Activated CD8-positive, alpha-beta memory T cell treated with anti-CD3 and anti-CD28 coated beads for 4 hours (primary cell): ENCODE measurements around the gene VANGL1.

Experiments
- DNase-seq, 2 donors: peaks; one replicate each; pipeline ENCODE4 v3.0.0-alpha.2; 2020; ENCODE audit warnings: low read depth in 2 of 2

Gene VANGL1

DNA sequence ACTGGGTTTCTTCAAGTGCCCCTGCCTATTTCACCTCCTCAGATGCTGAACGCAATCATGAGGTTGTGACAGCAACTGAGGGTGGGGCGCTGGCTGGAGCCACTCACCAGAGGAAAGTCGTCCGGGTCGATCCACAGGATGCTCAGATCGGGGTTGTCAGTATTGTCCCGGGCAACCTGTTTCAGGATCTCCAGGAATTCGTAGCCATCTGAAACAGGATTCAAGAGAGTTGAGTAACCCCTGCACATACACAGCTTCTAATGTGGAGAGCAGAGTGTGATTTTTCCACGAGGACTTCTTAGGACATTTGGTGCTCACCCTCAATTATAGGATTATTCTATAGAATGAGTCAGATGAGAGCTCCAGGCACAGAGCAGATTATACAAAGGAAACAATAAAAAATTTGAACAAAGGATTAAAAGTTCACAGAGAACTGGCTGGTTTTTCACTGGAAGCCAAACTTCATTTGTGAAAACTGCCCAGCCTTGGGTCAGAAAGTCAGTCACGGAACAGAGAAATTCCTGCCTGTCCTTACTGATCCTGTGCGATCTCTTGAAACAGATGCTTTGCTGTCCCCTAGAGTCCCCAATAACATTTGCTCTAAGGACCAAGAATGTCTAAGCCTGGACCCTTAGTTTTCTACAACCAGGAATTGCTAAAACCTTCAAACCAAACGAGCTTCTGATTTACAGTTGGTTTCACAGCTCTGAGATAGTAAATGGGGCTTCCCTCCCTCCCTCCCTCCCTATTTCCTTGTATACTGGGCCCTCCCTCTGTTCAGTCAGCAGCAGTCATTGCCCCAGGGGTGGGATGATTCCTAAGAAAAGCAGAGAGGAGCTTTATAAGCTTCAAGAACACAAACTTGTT is 63.5 kb downstream of the VANGL1 start:
- no peak for DNase-seq

DNA sequence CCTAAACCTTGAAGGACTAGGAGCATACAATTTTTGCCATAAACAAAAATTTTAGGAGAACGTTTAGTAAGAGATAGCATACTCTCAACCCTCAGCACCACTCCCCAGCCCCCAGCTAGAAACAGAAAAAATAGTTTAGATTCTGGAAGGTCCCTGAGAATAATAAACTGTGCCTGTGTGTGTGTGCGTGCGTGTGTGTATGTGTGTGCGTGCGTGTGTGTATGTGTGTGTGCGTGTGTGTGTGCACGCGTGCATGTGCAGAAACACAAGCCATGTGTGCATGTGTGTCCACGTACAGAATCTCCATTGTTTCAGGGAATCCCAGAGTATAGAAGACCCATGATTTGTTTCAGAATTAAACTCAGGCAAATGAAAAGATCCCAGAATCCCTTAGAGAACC is 64.2 kb downstream of the VANGL1 start:
- no peak for DNase-seq

DNA sequence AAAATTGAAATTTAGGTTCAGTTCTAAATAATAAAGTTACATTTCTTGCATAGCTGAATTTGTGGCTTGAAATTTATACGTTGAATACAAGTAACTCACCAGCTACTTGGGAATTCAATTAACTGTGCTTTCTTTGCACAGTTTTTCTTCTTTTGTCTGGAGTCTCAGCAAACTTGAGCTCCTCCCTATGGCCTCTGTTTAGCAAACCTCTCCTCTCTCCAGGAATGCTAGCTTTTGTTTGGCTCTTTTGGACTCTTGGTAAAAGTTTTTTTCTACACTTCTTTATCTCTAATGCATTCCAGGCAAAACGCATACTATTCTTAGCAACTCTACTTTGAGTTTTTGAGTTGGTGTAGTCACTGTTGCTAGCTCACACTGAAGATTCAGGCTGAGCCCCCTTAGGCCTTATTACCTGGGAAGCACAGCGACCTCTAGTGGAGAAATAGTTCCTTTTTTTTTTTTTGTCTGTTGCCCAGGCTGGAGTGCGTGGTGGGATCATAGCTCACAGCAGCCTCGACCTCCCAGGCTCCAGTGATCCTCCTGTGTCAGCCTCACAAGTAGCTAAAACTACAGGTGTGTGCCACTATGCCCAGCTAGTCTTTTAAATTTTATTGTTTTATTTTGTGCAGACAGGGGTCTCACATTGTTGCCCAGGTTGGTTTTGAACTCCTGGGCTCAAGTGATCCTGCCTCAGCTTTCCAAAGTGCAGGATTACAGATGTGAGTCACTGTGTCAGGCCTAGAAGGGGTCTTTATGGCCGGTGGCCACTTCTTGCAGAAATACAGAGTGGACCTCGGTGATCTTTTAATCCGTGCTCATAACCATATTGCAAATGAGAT is 65.0 kb downstream of the VANGL1 start:
- no peak for DNase-seq

DNA sequence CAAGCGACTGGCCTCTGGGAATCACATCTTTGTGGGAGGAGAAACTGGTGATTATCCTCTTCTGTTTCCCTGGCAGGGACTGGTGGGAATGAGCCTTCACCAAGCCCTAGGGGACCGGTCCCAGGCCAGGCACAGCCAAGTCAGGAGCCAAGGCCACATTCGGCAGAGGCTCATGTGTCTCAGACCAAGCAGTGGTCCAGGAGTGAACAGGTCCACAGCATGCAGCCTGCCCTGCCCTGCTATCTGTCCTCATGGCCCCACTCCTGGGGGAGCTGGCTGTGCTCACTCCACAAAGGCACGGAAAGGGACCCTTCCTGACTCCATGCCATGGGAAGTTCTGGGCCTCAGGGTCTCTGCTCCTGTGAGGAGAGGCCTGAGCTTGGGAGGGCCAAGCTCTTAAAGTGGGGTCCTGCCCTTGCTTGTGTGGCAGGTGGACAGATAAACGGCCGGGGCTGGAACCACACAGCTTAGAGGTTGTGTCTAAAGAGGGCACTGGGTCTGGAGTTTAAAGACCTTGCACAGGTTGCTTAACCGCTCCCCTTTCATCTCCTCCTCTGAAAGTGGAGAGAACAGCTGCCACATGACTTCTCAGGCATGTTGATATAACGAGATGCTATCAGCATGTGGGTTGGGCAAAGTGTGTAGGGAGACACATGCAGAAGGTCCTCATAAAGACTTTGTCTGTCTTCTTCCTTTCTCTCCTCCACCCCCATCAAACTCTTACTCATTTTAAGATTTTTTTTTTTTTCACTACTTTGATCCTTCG is 69.3 kb downstream of the VANGL1 start:
- DNase-seq, result no peak

DNA sequence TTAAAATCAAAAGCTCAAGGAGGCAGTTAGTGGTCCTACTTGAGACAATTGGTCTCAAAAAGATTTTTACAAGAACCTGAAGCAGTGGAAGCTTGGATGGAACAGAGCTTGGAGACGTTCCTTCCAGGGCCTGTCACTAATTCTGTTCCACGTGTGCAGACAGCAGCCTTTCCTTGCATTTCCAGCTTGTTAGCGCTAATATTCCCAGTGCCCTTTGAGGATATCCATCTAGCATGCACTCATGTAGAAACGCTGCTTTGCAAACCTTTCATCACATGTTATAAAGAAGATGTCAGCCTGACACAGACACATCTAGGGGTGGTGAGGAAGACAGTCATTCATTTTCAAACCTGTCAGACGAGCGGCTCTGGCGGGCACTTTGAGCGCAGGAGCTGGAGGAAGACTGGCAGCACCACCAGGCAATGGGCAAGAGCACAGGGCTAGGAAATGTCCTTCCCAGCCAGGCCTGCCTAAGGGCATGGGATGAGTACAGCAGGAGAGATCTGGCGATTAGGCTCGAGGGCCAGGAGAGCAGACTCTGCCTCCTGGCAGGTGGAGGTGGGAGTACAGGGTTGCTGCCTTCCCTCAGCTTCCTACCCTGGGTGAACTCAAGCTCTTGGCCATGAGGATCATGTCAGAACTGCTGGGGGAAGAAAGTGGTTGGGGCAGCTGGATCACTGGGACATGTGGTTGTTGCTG is 71.3 kb downstream of the VANGL1 start:
- no peak for DNase-seq

DNA sequence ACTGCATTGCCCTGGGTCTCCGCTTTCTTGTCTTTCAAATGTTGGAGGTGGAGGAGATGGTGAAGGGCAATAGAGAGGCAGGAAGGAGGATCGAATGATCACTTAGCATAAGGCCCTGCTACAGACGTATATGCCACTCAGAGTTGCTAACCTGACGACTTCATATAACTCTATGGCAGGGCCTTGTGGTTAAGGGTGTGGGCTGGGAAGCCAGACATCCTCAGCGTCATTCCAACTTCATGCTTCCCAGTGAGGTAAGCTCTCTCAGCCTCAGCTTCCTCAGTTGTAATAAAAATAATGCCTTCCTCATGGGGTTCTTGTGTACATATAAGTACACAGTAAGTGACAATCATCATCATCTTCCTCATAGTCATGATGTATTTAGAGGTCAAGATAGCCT is 72.1 kb downstream of the VANGL1 start:
- no peak for DNase-seq

DNA sequence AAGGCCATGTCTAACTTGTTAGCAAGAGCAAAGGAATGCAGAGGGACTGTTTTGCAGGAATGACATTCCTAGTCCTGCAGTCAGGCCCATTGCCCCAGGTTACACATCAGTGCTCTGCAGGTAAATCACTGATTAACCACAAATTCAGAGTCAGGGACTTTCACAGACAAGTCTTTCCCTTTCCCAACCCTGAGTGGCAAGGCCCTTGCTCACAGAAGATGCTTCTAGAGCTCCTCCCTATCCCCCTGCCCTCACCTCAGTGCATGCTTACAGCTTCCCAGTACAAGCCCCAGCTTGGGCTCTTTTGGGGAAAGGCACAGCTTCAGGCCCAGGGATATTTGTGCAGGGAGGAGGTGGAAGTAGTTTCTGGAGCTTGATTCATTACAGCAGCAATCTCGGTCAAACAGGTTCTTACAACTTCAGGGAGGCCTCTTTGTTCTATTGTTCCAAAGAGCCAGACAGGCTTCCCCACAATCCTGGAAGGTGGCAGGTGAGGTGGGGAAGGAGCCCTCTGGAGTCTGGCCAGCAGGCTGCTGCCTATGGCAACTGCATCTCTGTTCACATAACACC is 72.9 kb downstream of the VANGL1 start:
- no peak for DNase-seq

DNA sequence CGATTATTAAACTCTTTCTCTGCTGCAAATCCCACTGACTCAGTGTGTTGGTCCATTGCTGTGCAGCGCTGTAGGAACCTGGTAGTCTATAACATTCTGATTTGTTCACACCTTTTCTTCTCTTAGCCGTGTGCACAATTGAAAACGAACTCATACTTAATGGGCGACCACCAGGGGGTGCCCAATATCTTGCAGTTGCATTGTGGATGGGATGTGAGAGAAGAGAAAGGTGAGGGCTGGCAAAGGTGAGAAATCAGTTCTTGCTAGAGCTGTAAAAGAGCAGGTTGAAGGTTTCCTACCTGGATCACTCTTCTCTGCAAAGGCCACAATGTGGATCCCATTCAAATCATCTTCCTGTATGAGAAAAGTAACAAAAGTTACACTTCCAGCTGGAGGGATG is 75.8 kb downstream of the VANGL1 start:
- DNase-seq, result no peak

DNA sequence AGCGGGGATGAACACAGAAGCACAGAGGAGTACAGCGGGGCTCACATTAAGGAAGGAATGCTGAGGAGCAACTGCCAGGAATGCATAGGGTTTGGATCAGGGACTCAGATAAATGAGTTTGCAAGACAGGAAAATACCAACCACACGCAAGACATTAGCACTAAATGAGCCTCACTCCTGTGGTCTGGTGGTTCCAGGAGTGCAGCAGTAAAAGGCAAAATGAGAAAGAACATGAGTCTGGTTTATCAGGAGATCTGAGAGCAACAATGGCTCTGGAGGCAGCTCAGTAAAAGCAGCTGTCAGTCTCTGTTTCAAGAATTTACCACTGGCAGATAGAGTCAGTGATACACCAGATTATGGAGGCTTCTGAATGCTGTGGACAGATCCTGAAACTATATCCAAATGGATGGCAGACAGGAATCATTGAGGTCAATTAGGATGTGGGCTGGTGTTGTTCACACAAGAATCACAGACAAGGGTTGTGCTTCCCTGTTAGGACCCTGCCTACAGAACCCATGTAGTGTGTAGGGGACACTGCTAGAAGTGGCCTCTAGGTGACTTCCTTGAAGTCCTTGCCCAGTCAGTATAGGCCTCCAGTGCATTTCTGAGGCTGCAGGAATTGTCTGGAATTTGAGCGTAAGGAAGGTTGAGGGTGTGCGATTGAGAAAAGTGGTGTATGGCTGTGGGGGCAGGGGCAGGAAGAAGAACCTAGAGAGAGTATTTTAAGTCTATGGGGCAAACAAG is 76.4 kb downstream of the VANGL1 start:
- DNase-seq, result no peak

DNA sequence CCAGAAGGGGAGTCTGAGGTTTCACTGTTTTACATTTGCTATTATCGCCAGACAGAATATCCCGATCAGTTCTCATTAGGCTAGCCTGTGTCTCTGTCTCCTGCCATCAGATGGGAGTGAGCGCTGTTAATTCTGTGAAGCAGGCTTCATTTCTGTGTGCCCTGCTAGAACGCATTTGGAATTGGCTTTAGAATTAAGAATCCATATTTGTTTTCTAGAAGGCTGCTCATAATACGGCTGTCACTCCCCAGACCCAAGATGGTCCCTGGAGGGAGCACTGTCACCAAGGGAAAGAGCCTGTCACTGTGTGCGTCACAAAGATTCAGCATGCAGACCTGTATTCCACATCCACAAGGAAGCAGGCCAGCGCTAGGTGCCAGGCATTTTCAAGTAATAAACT is 77.5 kb downstream of the VANGL1 start:
- no peak for DNase-seq

DNA sequence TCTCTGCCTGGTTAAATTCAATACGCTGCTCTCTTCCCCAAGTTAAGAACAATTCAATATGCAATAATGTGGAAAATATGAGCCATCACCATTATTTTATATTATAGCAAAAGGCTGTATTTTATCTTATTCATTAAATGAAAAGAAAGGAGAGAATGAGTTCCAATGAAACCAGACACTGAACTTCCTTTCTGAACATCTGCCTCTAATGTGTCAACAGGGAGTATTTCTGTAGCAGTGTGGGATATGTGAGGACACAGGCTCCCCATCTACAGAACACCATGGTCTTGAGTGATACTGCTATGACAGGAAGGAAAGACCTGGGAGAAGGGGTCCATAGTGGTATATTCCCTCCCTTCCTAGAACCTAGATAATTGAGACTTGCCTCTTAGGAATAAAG is 80.5 kb downstream of the VANGL1 start:
- DNase-seq, result no peak

DNA sequence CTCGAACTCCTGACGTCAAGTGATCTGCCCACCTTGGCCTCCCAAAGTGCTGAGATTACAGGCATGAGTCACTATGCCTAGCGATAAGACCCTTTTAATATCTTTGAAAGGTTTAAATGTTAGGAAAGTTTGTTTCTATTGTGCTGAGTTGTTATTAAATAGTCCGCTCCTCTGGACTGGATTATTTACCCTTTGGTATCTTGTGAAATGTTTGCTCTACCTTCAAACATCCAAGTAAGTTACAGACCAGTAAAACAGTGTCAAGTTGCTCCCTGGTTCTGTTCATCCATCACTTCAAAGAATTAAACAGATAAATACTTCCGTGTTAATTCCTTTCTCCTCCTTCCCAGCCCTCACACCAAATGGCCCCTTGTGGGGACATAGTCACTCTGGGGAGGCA is 82.0 kb downstream of the VANGL1 start:
- DNase-seq, result no peak

DNA sequence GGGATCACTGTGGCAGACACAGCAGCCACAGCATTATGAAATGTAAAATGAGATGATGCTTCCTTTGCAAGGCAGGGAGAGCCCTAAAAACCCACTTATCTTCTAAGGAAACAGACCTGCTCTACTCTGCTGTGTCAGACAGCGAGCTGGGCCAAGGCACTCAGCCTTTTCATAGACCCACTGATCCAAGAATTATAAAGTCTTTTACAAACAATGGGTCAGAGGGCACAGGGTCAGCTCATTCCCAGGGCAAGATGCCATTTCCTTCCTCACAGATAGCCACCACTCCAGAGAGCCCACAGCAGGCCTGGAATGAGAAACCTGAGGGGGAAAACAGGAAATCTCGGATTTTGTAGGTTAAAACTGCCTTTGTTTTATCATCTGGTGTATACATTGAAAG is 83.8 kb downstream of the VANGL1 start:
- DNase-seq, result no peak

DNA sequence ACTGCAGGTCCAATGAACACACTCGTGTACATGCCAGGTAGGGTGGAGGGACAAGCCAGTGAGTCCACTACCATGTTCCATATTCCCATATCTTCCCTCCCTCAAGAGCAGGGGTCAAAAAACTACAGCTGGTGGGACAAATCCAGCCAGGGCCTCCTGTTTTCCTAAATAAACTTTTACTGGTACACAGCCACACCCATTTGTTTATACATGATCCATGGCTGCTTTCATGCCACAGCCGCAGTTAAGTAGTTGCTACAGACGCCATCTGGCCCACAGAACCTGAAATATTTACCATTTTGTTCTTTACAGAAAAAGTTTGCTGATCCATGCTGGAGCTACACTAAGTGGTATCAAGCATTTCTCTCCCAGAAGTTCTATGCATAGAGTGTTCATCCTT is 84.4 kb downstream of the VANGL1 start:
- no peak for DNase-seq

DNA sequence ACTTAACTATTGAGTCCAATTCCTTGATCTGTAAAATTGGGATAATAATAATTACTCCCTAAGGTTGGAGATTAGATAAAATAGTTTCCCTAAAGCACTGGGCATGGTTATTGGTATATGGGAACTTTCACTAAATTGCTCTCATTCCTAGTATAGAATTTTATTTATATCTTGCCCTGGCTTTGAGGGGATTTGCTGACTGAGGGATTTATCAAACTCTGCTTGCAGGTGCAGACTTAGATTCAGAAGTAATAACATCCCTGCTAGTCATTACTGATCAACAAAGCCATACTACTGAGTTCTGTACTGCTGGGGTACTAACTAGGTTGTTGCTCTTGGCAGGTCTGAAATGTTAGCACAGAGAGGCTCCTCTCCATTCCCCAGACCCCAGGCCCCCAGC is 84.8 kb downstream of the VANGL1 start:
- DNase-seq, result no peak

DNA sequence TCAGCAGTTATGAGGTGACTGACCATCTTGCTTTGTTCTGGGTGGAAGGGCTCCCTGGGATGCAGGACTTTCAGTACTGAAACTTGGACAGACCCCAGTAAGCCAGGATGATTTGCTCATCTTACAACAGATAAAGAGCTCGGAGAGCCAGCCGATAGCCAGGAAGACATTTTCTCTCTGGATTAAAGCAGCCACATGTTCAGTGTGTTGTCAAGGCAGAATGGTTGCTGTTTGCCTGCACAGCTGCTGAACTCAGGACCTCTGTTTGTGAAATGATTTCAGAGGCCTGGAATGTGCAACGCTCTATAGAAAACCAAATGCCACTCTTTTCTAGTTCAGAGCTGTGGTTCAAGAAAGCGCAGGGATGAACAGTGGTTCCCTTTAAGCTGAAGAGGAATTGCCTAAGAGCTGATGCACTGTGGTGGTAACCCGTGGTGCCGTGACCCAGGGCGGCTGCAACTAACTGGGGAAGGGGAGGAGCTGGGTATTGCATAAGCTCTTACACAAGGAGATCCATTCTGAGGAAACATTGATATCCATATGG is 86.0 kb downstream of the VANGL1 start:
- DNase-seq, result no peak

DNA sequence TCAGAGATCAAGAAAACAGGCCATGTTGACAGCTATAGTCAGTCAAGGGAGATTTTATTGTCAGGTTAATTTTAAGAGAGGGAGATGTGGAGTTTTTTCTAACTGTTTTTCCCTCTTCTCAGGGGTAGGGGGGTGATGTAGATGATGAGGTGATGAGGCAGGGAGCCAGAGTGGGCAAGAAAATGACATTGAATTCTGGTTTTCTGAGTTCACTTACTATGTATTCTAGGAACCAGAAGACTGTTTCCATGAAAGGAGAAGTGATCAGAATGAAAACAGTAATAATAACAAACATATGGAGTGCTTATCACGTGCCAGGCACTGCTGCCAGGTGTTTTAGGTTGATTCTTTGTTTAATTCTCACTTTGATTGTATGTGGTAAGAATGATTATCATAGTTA is 86.6 kb downstream of the VANGL1 start:
- DNase-seq, result no peak

DNA sequence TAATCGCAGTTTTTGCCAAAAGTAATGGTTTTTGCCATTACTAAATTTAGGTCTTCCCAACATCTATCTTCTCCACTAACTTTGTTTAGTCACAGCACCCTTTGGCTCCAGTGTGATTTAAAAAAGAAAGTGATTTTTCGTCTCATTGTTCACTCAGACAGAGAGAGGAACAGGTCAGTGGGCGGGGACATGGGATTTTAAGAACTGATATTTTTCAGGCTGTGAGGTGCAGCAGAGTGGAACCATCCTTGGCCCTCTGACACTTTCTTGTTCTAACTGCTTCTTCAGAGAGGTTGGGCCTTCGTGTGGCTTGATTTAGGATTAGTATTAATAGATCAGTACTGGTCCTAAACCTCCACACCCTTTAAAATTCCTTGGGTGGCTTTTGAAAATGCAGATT is 88.0 kb downstream of the VANGL1 start:
- no peak for DNase-seq

DNA sequence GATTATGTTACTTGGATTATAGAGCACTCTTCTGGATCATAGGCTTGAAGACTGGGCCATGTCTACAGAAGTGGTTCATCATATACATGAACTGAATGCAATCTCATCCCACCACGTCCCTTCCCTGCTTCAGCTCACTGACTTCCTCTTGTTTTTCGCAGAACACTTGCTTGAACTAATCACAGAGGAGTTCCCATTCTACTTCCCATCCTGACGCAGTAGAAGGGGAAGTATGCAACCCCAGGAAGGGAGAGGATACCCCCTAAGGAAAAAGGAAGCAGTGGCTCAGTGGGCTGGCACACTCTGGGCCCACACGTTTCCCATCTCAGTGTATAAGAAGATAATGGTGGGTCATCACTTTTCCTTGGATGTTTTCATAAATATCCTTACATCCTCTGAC is 90.5 kb downstream of the VANGL1 start:
- no peak for DNase-seq

DNA sequence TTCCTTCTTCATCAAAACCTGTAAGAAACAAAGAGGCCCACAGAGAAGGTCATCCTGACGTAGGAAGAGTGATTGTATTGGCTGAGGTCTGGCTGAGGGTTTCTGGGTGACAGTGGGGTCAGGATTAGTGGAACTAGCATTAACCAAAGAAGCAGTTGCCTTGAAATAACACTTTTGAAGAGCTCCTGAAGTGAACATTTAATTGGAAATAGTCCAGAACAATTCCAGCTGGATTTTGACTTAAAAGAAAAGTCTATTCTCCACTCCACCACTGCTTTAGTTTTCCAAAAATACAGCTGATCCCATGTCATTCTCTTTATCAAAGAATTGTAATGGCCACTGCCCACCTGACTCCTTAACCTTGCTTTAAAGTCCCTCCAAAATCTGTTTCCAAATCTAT is 99.0 kb downstream of the VANGL1 start:
- no peak for DNase-seq
